GM21723 (cell line): ENCODE measurements around the gene KLK3.
"Not testable (repeated sequence)": the region's sequence is repeated elsewhere in the genome, so short reads cannot be mapped to it uniquely, and the experiment has no call there.

Experiments
- ATAC-seq: cut with Tn5 transposase; IDR thresholded peaks from one replicate; pipeline ENCODE4 v1.9.1; 2021; ENCODE audit warnings: mild to moderate bottlenecking, moderate library complexity; ENCODE audit not compliant: unreplicated experiment

The KLK3 gene

DNA sequence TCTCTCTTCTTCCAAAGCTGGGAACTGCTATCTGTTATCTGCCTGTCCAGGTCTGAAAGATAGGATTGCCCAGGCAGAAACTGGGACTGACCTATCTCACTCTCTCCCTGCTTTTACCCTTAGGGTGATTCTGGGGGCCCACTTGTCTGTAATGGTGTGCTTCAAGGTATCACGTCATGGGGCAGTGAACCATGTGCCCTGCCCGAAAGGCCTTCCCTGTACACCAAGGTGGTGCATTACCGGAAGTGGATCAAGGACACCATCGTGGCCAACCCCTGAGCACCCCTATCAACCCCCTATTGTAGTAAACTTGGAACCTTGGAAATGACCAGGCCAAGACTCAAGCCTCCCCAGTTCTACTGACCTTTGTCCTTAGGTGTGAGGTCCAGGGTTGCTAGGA, 5.1 kb downstream of the KLK3 start:
- ATAC-seq, result no peak

DNA sequence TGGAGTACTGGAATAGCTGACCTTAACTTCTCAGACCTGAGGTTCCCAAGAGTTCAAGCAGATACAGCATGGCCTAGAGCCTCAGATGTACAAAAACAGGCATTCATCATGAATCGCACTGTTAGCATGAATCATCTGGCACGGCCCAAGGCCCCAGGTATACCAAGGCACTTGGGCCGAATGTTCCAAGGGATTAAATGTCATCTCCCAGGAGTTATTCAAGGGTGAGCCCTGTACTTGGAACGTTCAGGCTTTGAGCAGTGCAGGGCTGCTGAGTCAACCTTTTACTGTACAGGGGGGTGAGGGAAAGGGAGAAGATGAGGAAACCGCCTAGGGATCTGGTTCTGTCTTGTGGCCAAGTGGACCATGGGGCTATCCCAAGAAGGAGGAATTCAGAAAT, 6.3 kb downstream of the KLK3 start:
- ATAC-seq, result no peak

DNA sequence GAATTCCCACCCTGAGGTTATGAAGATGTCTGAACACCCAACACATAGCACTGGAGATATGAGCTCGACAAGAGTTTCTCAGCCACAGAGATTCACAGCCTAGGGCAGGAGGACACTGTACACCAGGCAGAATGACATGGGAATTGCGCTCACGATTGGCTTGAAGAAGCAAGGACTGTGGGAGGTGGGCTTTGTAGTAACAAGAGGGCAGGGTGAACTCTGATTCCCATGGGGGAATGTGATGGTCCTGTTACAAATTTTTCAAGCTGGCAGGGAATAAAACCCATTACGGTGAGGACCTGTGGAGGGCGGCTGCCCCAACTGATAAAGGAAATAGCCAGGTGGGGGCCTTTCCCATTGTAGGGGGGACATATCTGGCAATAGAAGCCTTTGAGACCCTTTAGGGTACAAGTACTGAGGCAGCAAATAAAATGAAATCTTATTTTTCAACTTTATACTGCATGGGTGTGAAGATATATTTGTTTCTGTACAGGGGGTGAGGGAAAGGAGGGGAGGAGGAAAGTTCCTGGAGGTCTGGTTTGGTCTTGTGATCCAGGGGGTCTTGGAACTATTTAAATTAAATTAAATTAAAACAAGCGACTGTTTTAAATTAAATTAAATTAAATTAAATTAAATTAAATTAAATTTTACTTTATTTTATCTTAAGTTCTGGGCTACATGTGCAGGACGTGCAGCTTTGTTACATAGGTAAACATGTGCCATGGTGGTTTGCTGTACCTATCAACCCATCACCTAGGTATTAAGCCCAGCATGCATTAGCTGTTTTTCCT, 7.0 kb downstream of the KLK3 start:
- ATAC-seq, result no peak

DNA sequence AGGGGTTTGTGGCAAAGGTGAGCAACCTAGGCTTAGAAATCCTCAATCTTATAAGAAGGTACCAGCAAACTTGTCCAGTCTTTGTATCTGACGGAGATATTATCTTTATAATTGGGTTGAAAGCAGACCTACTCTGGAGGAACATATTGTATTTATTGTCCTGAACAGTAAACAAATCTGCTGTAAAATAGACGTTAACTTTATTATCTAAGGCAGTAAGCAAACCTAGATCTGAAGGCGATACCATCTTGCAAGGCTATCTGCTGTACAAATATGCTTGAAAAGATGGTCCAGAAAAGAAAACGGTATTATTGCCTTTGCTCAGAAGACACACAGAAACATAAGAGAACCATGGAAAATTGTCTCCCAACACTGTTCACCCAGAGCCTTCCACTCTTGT, 14.8 kb downstream of the KLK3 start:
- ATAC-seq, result no peak

DNA sequence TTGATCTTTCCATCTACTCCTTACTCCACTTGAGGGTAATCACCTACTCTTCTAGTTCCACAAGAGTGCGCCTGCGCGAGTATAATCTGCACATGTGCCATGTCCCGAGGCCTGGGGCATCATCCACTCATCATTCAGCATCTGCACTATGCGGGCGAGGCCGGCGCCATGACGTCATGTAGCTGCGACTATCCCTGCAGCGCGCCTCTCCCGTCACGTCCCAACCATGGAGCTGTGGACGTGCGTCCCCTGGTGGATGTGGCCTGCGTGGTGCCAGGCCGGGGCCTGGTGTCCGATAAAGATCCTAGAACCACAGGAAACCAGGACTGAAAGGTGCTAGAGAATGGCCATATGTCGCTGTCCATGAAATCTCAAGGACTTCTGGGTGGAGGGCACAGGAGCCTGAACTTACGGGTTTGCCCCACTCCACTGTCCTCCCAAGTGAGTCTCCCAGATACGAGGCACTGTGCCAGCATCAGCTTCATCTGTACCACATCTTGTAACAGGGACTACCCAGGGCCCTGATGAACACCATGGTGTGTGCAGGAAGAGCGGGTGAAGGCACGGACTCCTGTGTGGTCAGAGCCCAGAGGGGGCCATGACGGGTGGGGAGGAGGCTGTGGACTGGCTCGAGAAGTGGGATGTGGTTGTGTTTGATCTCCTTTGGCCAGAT, 15.8 kb downstream of the KLK3 start:
- ATAC-seq, result no peak

DNA sequence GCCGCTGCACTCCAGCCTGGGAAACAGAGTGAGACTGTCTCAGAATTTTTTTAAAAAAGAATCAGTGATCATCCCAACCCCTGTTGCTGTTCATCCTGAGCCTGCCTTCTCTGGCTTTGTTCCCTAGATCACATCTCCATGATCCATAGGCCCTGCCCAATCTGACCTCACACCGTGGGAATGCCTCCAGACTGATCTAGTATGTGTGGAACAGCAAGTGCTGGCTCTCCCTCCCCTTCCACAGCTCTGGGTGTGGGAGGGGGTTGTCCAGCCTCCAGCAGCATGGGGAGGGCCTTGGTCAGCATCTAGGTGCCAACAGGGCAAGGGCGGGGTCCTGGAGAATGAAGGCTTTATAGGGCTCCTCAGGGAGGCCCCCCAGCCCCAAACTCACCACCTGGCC, 18.3 kb downstream of the KLK3 start, which contains the start of gene KLK2:
Gene KLK2, plus strand, starts transcription at position 384 of the 400 bp plus-strand sequence. CDS start 35 bp downstream, outside the sequence.
- no peak for ATAC-seq

DNA sequence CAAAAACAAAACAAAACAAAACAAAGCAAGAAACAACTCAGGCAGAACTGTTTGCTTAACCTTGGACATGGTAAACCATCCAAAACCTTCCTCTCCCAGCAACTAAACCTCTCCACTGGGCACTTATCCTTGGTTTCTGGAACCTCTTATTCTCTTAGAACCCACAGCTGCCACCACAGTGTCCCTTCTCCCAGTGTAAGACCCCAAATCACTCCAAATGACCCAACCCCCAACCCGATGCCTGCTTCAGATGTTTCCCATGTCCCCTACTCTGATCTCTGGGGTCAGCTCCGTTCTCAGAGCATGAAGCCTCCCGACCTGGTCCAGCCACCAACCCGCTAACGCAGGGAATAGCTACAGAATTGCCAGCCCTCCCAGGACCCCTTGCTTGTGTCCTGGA, 19.5 kb downstream of the KLK3 start:
- no peak for ATAC-seq

DNA sequence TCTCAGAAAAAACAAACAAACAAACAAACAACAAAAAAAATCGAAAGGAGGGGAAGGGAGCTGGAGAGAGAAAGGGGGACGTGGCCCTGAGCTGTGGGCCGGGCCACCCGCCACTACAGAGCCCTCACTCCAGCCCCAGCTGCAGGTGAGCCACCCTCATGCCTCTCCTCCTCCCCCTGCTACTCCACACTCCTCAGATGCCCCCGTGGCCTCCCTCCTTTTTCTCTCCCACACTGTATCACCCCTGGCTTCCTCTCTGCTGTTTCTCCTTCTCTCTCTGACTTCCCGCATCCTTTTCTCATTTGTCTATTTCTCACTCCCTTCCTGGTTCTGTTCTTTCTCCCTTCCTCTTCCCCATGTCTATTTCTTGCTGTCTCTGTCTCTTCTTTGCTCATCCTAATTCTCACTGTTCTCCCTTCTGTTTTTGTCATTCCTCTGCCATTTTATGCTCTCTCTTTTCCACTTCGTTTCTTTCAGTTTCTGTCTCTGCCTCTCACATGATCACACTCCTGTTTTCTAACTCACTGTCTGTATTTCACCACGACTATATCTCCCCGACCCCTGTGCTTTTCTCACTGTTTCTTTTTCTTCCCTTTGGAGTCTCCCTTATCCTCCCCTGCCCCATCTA, 21.2 kb downstream of the KLK3 start:
- ATAC-seq, result no peak

DNA sequence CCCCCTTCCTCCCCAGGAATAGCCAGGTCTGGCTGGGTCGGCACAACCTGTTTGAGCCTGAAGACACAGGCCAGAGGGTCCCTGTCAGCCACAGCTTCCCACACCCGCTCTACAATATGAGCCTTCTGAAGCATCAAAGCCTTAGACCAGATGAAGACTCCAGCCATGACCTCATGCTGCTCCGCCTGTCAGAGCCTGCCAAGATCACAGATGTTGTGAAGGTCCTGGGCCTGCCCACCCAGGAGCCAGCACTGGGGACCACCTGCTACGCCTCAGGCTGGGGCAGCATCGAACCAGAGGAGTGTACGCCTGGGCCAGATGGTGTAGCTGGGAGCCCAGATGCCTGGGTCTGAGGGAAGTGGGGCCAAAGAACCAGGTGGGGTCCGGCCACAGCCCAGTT, 21.7 kb downstream of the KLK3 start:
- no peak for ATAC-seq

DNA sequence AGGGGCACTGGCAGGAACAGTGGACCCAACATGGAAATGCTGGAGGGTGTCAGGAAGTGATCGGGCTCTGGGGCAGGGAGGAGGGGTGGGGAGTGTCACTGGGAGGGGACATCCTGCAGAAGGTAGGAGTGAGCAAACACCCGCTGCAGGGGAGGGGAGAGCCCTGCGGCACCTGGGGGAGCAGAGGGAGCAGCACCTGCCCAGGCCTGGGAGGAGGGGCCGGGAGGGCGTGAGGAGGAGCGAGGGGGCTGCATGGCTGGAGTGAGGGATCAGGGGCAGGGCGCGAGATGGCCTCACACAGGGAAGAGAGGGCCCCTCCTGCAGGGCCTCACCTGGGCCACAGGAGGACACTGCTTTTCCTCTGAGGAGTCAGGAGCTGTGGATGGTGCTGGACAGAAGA, 22.6 kb downstream of the KLK3 start:
- ATAC-seq, result no peak

DNA sequence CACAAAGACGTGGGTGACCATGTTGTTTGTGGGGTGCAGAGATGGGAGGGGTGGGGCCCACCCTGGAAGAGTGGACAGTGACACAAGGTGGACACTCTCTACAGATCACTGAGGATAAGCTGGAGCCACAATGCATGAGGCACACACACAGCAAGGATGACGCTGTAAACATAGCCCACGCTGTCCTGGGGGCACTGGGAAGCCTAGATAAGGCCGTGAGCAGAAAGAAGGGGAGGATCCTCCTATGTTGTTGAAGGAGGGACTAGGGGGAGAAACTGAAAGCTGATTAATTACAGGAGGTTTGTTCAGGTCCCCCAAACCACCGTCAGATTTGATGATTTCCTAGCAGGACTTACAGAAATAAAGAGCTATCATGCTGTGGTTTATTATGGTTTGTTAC, 24.1 kb downstream of the KLK3 start:
- no peak for ATAC-seq

DNA sequence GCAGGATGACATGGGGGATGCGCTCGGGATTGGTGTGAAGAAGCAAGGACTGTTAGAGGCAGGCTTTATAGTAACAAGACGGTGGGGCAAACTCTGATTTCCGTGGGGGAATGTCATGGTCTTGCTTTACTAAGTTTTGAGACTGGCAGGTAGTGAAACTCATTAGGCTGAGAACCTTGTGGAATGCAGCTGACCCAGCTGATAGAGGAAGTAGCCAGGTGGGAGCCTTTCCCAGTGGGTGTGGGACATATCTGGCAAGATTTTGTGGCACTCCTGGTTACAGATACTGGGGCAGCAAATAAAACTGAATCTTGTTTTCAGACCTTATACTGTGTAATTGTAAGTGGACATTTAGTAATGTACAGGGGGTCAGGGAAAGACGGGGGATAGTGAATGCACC, 25.5 kb downstream of the KLK3 start:
- ATAC-seq, result no peak

DNA sequence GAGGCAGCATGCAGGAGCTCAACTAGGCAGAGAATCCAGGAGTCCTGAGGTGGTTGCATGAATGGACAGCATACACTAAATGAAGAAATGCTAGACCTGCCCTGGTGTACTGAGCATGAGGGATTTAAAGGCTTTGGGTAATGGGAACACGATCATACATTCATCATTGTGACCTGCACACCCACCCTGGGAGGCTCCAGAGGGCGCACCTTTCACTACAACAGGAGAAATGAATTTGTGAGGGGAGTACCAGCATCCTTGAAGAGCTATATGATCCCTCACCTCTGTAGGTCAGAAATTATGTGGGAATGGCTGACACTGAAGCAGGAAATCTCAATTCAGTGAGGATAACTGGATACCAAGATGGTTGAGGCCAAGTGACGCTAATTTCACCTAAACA, 27.5 kb downstream of the KLK3 start:
- ATAC-seq, result no peak

DNA sequence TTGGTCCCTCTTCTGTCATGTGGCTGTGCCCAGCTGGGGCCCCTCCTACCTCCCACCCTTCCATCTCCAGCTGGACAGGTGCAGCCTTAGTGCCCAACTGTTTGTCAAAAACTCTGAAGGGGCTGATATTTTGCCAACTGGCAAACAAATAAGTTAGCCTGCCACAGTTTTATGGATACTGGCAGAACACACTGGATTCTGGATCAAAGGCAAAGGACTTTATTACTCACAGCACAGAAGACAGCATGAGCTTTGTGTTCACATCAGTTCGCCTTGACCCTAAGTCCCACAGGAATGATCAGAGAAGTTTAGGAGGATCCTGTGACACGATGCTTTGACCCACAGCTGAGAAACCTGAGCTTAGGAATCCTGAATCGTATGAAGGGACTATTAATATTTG, 34.9 kb downstream of the KLK3 start:
- ATAC-seq, result no peak

DNA sequence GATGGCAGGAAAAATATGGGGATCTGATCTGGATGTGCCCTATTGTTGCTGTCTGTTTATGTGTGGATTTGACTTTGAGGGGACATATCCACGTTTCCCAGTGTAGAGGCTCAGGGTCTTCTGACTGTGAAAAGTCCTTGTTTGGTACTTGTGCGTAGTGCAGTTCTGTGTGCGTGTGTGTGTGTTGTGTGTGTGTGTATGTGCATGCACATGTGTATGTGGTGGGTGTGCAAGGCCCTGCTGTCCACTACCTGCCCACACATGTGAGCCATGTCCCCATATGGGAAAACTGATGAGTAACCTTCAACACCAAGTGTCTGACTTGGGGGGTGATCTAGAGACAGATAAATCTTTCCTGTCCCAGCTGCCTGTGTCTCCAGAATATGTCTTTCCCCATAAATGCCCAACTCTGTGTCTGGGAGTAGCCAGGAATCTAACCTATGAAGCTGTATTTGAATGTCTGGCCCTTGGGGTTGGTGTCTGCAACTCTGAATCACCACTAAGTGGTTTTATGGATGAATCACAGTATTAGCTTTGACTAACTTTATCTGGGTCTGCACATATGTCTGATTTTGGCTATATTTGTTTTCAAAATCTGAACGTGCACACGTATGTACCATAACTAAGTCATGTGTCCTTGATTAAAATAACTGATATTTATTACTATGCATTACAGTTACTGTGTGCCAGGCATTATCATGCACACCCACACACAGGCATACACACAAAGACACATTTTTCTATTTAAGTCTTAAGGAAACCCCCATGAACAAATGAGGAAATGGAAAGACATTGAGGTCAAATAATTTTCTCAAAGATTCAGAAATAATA, 35.9 kb downstream of the KLK3 start:
- ATAC-seq, result no peak

DNA sequence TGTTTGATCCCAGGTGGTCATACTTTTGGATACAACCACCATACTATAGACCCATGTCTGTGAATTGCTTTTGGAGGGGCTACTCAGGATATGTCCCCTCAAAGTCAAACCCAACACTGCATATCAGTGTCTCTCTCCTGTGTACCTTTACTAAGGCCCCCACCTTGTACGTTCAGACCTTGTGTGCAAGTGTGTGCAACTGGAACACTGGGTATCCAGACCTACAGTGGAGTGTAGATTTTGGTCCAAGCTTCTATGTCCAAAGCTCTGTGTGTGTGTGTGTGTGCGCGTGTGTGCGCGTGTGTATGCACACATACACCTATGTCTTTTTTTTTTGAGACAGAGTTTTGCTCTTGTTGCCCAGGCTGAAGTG, 36.5 kb downstream of the KLK3 start:
- ATAC-seq, result no peak

DNA sequence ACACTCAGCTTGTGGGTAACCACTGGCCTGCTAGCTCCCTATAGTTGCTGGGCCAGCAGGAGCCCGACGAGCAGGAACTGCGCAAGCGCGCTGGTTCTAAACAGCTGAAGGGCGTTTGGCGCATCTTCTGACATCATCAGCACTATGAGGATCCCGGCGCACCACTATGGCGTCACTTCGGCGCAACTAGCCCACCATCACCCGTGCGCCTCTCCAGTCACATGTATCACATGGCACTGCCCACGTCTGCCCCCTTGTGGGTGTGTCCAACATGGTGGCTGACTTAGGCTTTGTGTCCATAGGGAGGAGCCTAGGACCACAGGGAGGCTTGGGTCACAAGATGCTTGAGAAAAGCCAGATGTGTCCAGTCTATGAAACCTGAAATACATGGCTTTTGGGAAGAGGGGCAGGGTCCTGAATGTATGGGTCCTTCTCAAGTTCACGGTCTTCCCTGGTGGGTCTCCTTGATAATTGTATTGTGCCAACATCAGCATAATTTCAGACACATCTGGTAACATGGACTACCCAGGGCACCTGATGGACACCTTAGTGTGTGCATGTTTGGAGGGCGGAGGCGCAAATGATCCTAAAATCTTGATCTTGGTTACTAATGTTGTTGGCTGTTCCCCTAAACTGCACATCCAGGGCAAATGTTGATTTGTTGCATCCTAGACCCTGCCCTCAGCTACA, 38.5 kb downstream of the KLK3 start:
- ATAC-seq, result no peak

DNA sequence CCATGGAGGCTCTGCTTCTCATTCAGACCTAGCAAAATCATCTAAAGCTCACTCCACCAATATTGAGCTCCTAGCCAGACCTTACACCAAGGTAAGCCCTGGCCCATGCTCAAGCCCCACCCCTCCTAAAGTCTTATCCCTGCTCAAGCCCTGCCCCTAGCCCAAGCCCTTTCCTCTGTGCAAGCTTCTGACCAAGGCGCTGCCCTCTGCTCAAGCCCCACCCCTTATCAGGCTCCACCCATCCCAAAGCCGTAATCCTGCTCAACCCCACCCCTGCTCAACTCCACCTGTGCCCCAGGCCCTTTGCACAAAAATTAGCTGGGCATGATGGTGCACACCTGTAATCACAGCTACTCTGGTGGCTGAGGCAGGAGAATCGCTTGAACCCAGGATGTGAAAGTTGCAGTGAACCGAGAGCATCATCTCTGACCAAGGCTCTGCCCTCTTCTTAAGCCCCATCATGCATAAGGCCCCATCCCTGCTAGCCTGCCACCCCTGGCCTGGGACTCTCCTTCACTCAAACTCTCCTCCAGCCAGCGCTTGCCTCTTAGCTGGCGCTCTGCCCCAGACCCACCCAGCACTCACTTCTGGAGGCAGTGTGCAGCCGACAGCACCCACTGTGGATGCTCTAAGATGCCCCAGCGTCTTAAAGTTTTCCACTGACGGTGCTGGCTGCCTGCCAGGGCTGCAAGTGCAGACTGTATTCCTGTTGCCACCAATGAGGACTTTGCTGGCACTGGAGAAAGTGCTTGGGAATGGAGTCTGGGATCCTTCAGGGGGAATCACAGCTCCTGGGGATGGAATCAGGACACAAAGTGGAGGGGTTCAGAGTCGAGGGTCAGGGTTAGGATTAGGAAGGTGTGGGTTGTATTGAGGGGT, 40.0 kb downstream of the KLK3 start:
- ATAC-seq, result no peak

DNA sequence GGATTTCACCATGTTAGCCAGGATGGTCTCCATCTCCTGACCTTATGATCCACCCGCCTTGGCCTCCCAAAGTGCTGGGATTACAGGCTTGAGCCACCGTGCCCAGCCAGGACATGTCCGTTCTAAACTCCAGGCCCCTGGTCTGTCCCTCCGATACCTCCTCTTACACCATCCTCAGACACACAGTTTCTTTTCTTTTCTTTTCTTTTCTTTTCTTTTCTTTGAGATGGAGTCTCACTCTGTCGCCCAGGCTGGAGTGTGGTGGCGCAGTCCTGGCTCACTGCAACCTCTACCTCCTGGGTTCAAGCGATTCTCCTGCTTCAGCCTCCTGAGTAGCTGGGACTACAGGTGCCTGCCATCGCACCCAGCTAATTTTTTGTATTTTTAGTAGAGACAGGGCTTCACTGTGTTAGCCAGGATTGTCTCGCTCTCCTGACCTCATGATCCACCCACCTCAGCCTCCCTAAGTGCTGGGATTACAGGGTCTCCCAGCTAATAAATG, 41.4 kb downstream of the KLK3 start:
- ATAC-seq, result not testable (repeated sequence)
